ENCODE measurements around the gene RABEP1.

The RABEP1 gene

DNA sequence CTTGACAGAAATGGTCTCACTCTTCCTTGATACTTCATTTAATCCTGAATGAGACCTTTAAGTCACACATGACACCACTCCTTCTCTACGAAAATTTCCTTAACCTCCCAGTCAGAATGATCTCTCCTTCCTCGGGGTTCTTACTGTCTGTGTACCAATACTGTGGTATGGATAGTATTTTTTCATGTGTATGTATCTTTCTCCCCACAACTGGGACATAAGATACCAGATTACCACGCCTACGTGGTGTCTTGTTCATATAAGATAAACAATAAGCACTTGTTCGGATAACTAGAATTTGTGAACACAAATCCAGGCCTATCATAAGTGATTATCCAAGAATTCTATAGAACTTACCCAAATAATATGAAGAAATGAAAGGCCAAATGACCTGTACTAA is 126.1 kb downstream of the RABEP1 start:
- Histone ChIP-seq H3K4me3 (ENCODE audit: low read depth, low read length) (no peak overlapping the region), H3K27ac (no peak overlapping the region), H3K27me3 (replicated peaks) (no peaks in the 10 kb centered on the region), H3K36me3 (replicated peaks) (peaks cover 77% of the 10 kb centered on the region)
- in situ Hi-C loops (cut with HindIII; ENCODE audit: low pct_ligation_motif_present, low sequenced_read_pairs) = no loop called here
- no peak for TF ChIP-seq CTCF (IDR thresholded peaks at IDR 0.05; ENCODE audit: low read depth, low read length, missing control alignments)
- DNase-seq = no peak

- Histone ChIP-seq H3K36me3 (replicated peaks) (peaks cover 62% of the 10 kb centered on the region), H3K27me3 (replicated peaks) (no peaks in the 10 kb centered on the region), H3K4me3 (ENCODE audit: low read depth, low read length) (no peak overlapping the region), H3K27ac (no peak overlapping the region)
- no peak for TF ChIP-seq CTCF (IDR thresholded peaks at IDR 0.05; ENCODE audit: low read depth, low read length, missing control alignments)
- in situ Hi-C loops (cut with HindIII; ENCODE audit: low pct_ligation_motif_present, low sequenced_read_pairs) = no loop called here
- DNase-seq = no peak
Observed at GRCh38 chr17:5410594-5411272, 128.6 kb downstream of the RABEP1 start.

GRCh38 chr17:5413682-5414081 is 131.6 kb downstream of the RABEP1 start:
- peak; percentile 39 for DNase-seq
- no peak for TF ChIP-seq CTCF (IDR thresholded peaks at IDR 0.05; ENCODE audit: low read depth, low read length, missing control alignments)
- in situ Hi-C loops (cut with HindIII; ENCODE audit: low pct_ligation_motif_present, low sequenced_read_pairs) = no loop called here
- no peak overlapping the region for H3K4me3 ChIP-seq (ENCODE audit: low read depth, low read length)
- peak overlapping the region; percentile 52 for H3K27ac ChIP-seq
- H3K27me3 ChIP-seq (replicated peaks) = no peaks in the 10 kb centered on the region
- H3K36me3 ChIP-seq (replicated peaks) = peaks cover 40% of the 10 kb centered on the region

DNA sequence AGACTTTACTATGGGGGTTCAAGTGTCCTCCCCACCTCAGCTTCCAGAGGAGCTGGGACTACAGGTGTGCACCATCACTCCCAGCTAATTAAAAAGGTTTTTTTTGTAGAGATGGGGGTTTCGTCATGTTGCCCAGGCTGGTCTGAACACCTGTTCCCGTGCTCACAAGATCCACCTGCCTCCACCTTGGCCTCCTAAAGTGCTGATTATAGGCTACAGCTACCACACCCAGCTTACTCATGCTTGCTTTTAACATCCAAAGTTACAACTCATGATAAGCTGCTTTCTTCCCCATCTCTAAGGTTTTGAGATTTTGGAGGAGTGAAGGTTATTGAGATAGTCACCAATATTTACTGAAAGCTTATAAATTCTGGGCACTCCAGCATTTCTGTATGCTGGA is 134.8 kb downstream of the RABEP1 start:
- Histone ChIP-seq H3K36me3 (replicated peaks) (peaks cover 21% of the 10 kb centered on the region), H3K4me3 (ENCODE audit: low read depth, low read length) (no peak overlapping the region), H3K27ac (no peak overlapping the region), H3K27me3 (replicated peaks) (no peaks in the 10 kb centered on the region)
- TF ChIP-seq CTCF (IDR thresholded peaks at IDR 0.05; ENCODE audit: low read depth, low read length, missing control alignments) = no peak
- in situ Hi-C loops (cut with HindIII; ENCODE audit: low pct_ligation_motif_present, low sequenced_read_pairs) = no loop called here
- no peak for DNase-seq

DNA sequence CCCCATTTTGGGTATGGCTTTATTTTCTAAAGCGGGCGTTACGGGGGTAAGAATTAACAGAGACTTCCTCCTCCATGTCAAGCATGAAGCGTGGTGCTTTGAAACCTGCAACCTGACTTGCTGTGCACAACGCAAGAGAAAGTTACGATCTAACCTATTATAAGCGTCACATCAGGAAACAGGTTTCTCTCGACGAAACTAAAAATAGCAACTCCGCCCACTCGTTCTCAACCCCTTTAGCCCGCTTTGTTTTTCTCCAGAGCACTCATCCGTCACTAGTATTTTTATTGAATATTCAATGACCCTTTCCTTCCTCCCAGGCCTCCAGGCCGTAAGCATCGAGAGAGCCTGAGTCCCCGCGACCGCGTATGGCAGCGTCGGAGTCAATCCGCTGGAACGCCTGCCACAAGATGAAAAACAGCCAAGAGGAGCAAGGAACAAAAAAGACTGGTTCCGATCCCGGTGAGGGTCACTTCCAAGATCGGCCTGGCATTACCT is 136.8 kb downstream of the RABEP1 start:
- DNase-seq = peak; percentile 35
- in situ Hi-C loops (cut with HindIII; ENCODE audit: low pct_ligation_motif_present, low sequenced_read_pairs) = no loop called here

More for the DNA sequence above, 136.8 kb downstream of the RABEP1 start:
- Histone ChIP-seq H3K27ac (peak overlapping the region; percentile 80), H3K27me3 (replicated peaks) (no peaks in the 10 kb centered on the region), H3K4me3 (ENCODE audit: low read depth, low read length) (peak overlapping the region; percentile 95), H3K36me3 (replicated peaks) (peaks cover 20% of the 10 kb centered on the region)
- no peak for TF ChIP-seq CTCF (IDR thresholded peaks at IDR 0.05; ENCODE audit: low read depth, low read length, missing control alignments)

Data from brain microvascular endothelial cell (primary cell).